Mesendoderm (in vitro differentiated cells): ENCODE data around the gene CIAO2A.
"Not testable (repeated sequence)": the region's sequence is repeated elsewhere in the genome, so short reads cannot be mapped to it uniquely, and the experiment has no call there.

Experiments
- DNase-seq: peaks from one replicate; pipeline ENCODE4 v3.0.0; 2013
- H2AK5ac ChIP-seq: 2 replicates; pipeline ENCODE4 v1.6.1; 2013; ENCODE audit warnings: low read length, inconsistent platforms
- H2BK120ac ChIP-seq: 2 replicates; pipeline ENCODE4 v1.6.1; 2013; ENCODE audit warnings: low read depth, mild to moderate bottlenecking, low read length, moderate library complexity, mixed read lengths
- H2BK15ac ChIP-seq: replicated peaks from 2 replicates; pipeline ENCODE4 v1.6.1; 2013; ENCODE audit warnings: low read depth, mild to moderate bottlenecking, moderate library complexity
- H2BK5ac ChIP-seq: 2 replicates; pipeline ENCODE4 v1.6.1; 2013; ENCODE audit warnings: low read length, inconsistent platforms
- H3K18ac ChIP-seq: 2 replicates; pipeline ENCODE4 v1.6.1; 2013; ENCODE audit warnings: mild to moderate bottlenecking, low read length, mixed read lengths
- H3K23ac ChIP-seq: one replicate; pipeline ENCODE4 v1.6.1; 2013; ENCODE audit warnings: low read length
- H3K27ac ChIP-seq: 2 replicates; pipeline ENCODE4 v1.5.1; 2013; ENCODE audit warnings: low read depth, mild to moderate bottlenecking, inconsistent platforms, low read length, moderate library complexity
- H3K27me3 ChIP-seq: 2 replicates; pipeline ENCODE4 v1.6.1; 2013; ENCODE audit warnings: low read length, control low read depth, mild to moderate bottlenecking, inconsistent platforms; ENCODE audit not compliant: insufficient read depth, poor library complexity
- H3K36me3 ChIP-seq: 2 replicates; pipeline ENCODE4 v1.6.1; 2013; ENCODE audit warnings: low read length, inconsistent platforms; ENCODE audit not compliant: control insufficient read depth, insufficient read depth
- H3K4ac ChIP-seq: one replicate; pipeline ENCODE4 v1.6.1; 2013; ENCODE audit warnings: low read depth, mild to moderate bottlenecking, low read length, moderate library complexity
- H3K4me1 ChIP-seq: 2 replicates; pipeline ENCODE4 v1.6.1; 2013; ENCODE audit warnings: low read depth, low read length, inconsistent platforms; ENCODE audit not compliant: control insufficient read depth
- H3K4me2 ChIP-seq: 2 replicates; pipeline ENCODE4 v1.6.1; 2013; ENCODE audit warnings: low read length
- H3K4me3 ChIP-seq: 2 replicates; pipeline ENCODE4 v1.5.1; 2013; ENCODE audit warnings: mild to moderate bottlenecking, low read length
- H3K56ac ChIP-seq: one replicate; pipeline ENCODE4 v1.6.1; 2013; ENCODE audit warnings: low read length
- H3K79me1 ChIP-seq: 2 replicates; pipeline ENCODE4 v1.6.1; 2013; ENCODE audit warnings: low read length, inconsistent platforms
- H3K79me2 ChIP-seq: 2 replicates; pipeline ENCODE4 v1.6.1; 2013; ENCODE audit warnings: mild to moderate bottlenecking, low read length; ENCODE audit not compliant: control insufficient read depth, insufficient read depth
- H3K9ac ChIP-seq: 2 replicates; pipeline ENCODE4 v1.6.1; 2013; ENCODE audit warnings: low read length, inconsistent platforms
- H4K5ac ChIP-seq: one replicate; pipeline ENCODE4 v1.6.1; 2013; ENCODE audit warnings: low read length
- H4K8ac ChIP-seq: one replicate; pipeline ENCODE4 v1.6.1; 2013; ENCODE audit warnings: low read depth, mild to moderate bottlenecking, control low read depth, low read length, moderate library complexity
- WGBS: extraction: QIAGEN DNeasy Blood & Tissue Kit; methylation state at CpG from one replicate; pipeline ENCODE4 v1.1.7; 2013; ENCODE audit warnings: low lambda C conversion rate, missing lambda C conversion rate; ENCODE audit not compliant: insufficient coverage; ENCODE audit errors: extremely low coverage; 5-methylcytosine and 5-hydroxymethylcytosine counted together

Gene CIAO2A

DNA sequence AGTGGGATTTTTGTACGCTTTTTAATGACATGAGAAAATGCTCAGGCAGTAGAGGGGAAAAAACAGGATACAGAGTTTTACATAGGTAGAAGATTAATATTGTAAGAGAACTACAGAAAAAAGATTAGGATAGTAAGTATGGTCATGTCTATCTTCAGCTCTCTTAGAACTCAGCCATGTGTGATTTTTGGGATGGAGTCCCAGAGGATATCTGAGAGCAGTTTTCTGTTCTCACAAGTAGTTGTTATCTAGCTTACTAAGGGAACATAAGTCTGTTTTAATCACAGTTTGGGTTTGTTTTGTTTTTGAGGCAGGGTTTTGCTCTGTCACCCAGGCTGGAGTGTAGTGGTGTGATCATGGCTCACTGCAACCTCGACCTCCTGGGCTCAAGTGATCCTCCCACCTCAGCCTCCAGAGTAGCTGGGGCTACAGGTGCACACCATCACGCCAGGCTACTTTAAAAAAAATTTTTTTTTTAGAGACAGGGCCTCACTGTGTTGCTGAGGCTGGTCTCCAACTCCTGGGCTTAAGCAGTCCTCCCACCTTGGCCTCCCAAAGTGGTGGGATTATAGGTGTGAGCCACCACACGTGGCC lies 16.6 kb upstream of the CIAO2A start:
- not testable (repeated sequence) for H3K27me3 ChIP-seq, H3K9ac ChIP-seq, H3K4me1 ChIP-seq, H3K56ac ChIP-seq, H2BK120ac ChIP-seq, H3K36me3 ChIP-seq, H2BK5ac ChIP-seq, H3K79me2 ChIP-seq, H4K5ac ChIP-seq, H3K79me1 ChIP-seq, H3K4me3 ChIP-seq, H3K4me2 ChIP-seq, H4K8ac ChIP-seq, H3K23ac ChIP-seq, H3K27ac ChIP-seq, H3K4ac ChIP-seq, H2AK5ac ChIP-seq, DNase-seq, H3K18ac ChIP-seq, H2BK15ac ChIP-seq
- WGBS: no CpG with 5 or more reads among the region's 4 CpGs

DNA sequence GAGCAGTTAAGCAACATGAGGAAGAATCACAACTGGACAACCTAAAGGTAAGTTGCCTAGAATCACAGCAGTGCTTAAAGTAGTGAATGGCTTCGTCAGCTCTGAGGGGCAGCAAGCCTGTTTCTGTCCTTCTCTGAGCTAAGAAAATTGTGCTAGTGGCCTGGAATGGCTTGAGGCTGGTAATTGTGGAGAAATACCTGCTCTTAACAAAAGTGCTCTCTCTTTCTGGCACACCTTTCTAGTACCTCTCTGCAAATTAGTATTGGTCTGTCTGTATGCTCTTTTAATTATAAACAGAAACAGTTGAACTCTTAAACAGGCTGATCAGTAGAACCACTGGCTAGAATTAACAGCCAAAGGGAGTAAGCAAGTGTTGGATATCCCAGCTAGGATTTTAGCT lies 13.7 kb upstream of the CIAO2A start:
- Histone ChIP-seq H3K27me3 (no peaks in the 10 kb centered on the region), H2AK5ac (no peak overlapping the region), H2BK5ac (no peak overlapping the region), H3K23ac (no peak overlapping the region), H3K27ac (no peak overlapping the region), H3K79me1 (peaks cover 5% of the 10 kb centered on the region), H2BK120ac (no peak overlapping the region), H3K36me3 (no peaks in the 10 kb centered on the region), H3K18ac (no peak overlapping the region), H4K8ac (no peak overlapping the region), H2BK15ac (no peak overlapping the region), H4K5ac (no peak overlapping the region), H3K4me1 (no peaks in the 10 kb centered on the region), H3K79me2 (peaks cover 3% of the 10 kb centered on the region), H3K56ac (no peak overlapping the region), H3K4me2 (no peak overlapping the region), H3K9ac (no peak overlapping the region), H3K4me3 (no peak overlapping the region), H3K4ac (no peak overlapping the region)
- DNase-seq: no peak
- no CpG with 5 or more reads among the region's 1 CpG for WGBS

DNA sequence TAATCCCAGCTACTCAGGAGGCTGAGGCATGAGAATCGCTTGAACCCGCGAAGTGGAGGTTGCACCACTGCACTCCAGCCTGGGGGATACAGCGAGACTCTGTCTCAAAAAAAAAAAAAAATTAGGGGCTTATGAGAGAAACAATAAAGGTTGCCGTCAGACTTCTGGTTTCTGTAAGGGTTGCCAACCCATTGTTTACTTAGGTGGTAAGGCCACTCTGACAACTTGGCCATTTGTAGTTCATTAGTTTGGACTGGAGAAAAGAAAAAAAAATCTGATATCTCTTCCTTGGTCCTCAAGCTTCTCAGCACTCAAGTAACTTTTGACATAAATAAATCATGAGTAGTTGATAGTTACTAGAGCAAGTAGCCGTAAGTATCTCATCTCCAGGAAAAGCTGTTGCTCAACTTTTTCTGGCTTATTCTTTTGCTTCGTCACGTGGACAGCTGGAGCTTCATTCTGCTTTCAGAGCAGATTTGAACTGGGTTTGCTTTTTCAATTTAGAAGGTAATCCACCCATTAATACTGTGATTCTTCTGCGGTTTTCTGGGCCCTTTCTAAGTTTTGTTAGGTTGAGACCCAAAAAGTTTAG lies 11.6 kb upstream of the CIAO2A start:
- no peak overlapping the region for H2AK5ac ChIP-seq
- WGBS: no CpG with 5 or more reads among the region's 9 CpGs
- no peak overlapping the region for H2BK15ac ChIP-seq
- no peaks in the 10 kb centered on the region for H3K36me3 ChIP-seq
- H3K4me1 ChIP-seq: no peaks in the 10 kb centered on the region
- no peak overlapping the region for H2BK5ac ChIP-seq
- no peak overlapping the region for H3K56ac ChIP-seq
- peaks cover 5% of the 10 kb centered on the region for H3K79me1 ChIP-seq
- H2BK120ac ChIP-seq: no peak overlapping the region
- H3K79me2 ChIP-seq: peaks cover 3% of the 10 kb centered on the region
- H3K27ac ChIP-seq: no peak overlapping the region
- no peak overlapping the region for H3K4me2 ChIP-seq
- no peak overlapping the region for H4K5ac ChIP-seq
- H3K23ac ChIP-seq: no peak overlapping the region
- no peak overlapping the region for H3K4ac ChIP-seq
- H3K9ac ChIP-seq: no peak overlapping the region
- no peak overlapping the region for H4K8ac ChIP-seq
- H3K4me3 ChIP-seq: no peak overlapping the region
- DNase-seq: no peak
- no peaks in the 10 kb centered on the region for H3K27me3 ChIP-seq
- no peak overlapping the region for H3K18ac ChIP-seq

DNA sequence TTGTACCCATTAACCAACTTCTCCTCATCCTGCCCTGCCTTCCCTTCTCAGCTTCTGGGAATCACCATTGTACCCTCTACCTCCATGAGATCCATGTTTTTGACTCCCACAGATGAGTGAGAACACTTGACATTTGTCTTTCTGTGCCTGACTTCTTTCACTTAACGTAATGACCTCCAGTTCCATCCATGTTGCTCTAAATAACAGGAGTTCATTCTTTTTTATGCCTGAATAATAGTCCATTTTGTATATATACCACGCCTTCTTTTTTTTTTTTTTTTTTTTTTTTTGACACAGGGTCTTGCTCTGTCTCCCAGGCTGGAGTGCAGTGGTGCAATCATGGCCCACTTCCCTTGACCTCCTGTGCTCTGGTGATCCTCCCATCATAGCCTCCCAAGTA lies 8.9 kb upstream of the CIAO2A start:
- Histone ChIP-seq H3K56ac (no peak overlapping the region), H3K23ac (no peak overlapping the region), H4K8ac (no peak overlapping the region), H3K79me2 (peaks cover 7% of the 10 kb centered on the region), H3K4ac (no peak overlapping the region), H2AK5ac (no peak overlapping the region), H2BK15ac (no peak overlapping the region), H3K4me2 (no peak overlapping the region), H3K18ac (no peak overlapping the region), H3K79me1 (peaks cover 9% of the 10 kb centered on the region), H3K27me3 (no peaks in the 10 kb centered on the region), H3K9ac (no peak overlapping the region), H3K27ac (no peak overlapping the region), H3K4me3 (no peak overlapping the region), H2BK5ac (no peak overlapping the region), H3K36me3 (no peaks in the 10 kb centered on the region), H2BK120ac (no peak overlapping the region), H3K4me1 (no peaks in the 10 kb centered on the region), H4K5ac (no peak overlapping the region)
- WGBS: no CpG with 5 or more reads among the region's 2 CpGs
- no peak for DNase-seq

DNA sequence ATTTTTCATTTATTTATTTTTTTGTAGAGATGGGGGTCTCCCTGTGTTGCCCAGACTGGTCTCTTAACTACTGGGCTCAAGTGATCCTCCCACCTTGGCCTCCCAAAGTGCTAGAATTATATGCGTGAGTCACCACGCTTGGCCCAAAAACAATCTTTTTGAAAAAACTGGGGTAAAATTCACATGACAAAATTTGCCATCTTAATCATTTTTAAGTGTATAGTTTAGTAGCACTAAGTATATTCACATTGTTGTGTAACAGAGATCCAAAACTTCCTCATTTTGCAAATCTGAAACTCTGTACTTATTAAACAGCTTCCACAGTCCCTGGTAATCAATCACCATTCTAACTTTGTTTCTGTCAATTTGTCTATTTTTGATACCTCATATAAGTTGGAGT lies 7.3 kb upstream of the CIAO2A start:
- Histone ChIP-seq H3K56ac (no peak overlapping the region), H3K79me2 (peaks cover 20% of the 10 kb centered on the region), H3K4me3 (no peak overlapping the region), H4K8ac (no peak overlapping the region), H3K27ac (no peak overlapping the region), H3K23ac (no peak overlapping the region), H2BK120ac (no peak overlapping the region), H3K27me3 (no peaks in the 10 kb centered on the region), H2AK5ac (no peak overlapping the region), H3K4ac (no peak overlapping the region), H3K4me2 (no peak overlapping the region), H3K36me3 (no peaks in the 10 kb centered on the region), H2BK5ac (no peak overlapping the region), H3K18ac (no peak overlapping the region), H2BK15ac (no peak overlapping the region), H3K4me1 (peaks cover 4% of the 10 kb centered on the region), H3K79me1 (peaks cover 11% of the 10 kb centered on the region), H3K9ac (no peak overlapping the region), H4K5ac (no peak overlapping the region)
- no CpG with 5 or more reads among the region's 2 CpGs for WGBS
- DNase-seq: no peak

DNA sequence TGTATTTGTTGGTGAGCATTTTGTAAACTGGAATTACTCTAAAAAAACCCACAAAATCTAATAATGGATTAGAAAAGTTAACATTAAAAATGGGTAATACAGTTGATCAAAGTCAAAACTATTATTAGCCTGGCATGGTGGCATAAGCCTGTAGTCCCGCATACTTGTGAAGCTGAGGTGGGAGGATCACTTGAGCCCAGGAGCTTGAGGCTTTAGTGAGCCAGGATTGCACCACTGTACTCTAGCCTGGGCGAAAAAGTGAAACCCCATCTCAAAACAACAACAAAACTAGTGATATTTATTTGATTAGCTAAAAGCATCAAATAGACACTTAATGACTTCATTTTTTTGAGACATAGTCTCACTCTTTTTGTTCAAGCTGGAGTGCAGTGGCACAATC lies 5.7 kb upstream of the CIAO2A start:
- no peak overlapping the region for H3K4ac ChIP-seq
- H2AK5ac ChIP-seq: no peak overlapping the region
- WGBS: no CpG with 5 or more reads among the region's 2 CpGs
- H3K36me3 ChIP-seq: no peaks in the 10 kb centered on the region
- peaks cover 4% of the 10 kb centered on the region for H3K4me1 ChIP-seq
- no peak overlapping the region for H3K18ac ChIP-seq
- H4K8ac ChIP-seq: no peak overlapping the region
- H4K5ac ChIP-seq: no peak overlapping the region
- no peak overlapping the region for H2BK5ac ChIP-seq
- no peak overlapping the region for H2BK15ac ChIP-seq
- no peak overlapping the region for H3K9ac ChIP-seq
- H3K27me3 ChIP-seq: no peaks in the 10 kb centered on the region
- H3K4me2 ChIP-seq: no peak overlapping the region
- no peak overlapping the region for H3K4me3 ChIP-seq
- no peak overlapping the region for H3K23ac ChIP-seq
- no peak overlapping the region for H3K56ac ChIP-seq
- peaks cover 11% of the 10 kb centered on the region for H3K79me1 ChIP-seq
- H3K27ac ChIP-seq: no peak overlapping the region
- no peak overlapping the region for H2BK120ac ChIP-seq
- DNase-seq: no peak
- H3K79me2 ChIP-seq: peaks cover 20% of the 10 kb centered on the region
